COLO668 (cell line): ENCODE data around the gene ARV1.
"Not testable (repeated sequence)": the region's sequence is repeated elsewhere in the genome, so short reads cannot be mapped to it uniquely, and the experiment has no call there.

ENCODE experiments used
- DNase-seq: peaks from one replicate; lab custom pipeline; 2025; ENCODE audit not compliant: unreplicated experiment; lab: John Stamatoyannopoulos, UW

The ARV1 gene

GRCh38 chr1:231040800-231041718, 62.2 kb downstream of the ARV1 start:
- no peak for DNase-seq

GRCh38 chr1:231041719-231042261, 62.9 kb downstream of the ARV1 start:
- DNase-seq: no peak

GRCh38 chr1:231044588-231044987, 65.7 kb downstream of the ARV1 start:
- no peak for DNase-seq

GRCh38 chr1:231045286-231045685, 66.4 kb downstream of the ARV1 start:
- no peak for DNase-seq

GRCh38 chr1:231045921-231046729, 67.2 kb downstream of the ARV1 start:
- not testable (repeated sequence) for DNase-seq

- no peak for DNase-seq
These were observed 68.0 kb downstream of the ARV1 start for GRCh38 chr1:231046730-231047395.

GRCh38 chr1:231047529-231047928, 68.6 kb downstream of the ARV1 start:
- DNase-seq: not testable (repeated sequence)

GRCh38 chr1:231048419-231048818, 69.5 kb downstream of the ARV1 start:
- DNase-seq: not testable (repeated sequence)

GRCh38 chr1:231049121-231049979, 70.5 kb downstream of the ARV1 start:
- DNase-seq: no peak
